H1 (cell line): ENCODE data around the gene CD244. TPM values are rescaled to one million over a fixed set of nuclear protein-coding genes. Genes with fewer than 3 reads are reported as not detected.

ENCODE experiments used
- CTCF ChIA-PET: fragments of 300-600 bp; sonication (Branson Sonifier 250); formaldehyde crosslinking; loops from one replicate; lab custom pipeline; 2021; ENCODE audit not compliant: partially characterized antibody; lab: Charles Lee
- POLR2A ChIA-PET: fragments of 300-600 bp; sonication (Branson Sonifier 250); formaldehyde crosslinking; loops from one replicate; lab custom pipeline; 2021; ENCODE audit warnings: inconsistent platforms; ENCODE audit not compliant: partially characterized antibody; lab: Charles Lee
- DNase-seq, 2 experiments: peaks; one replicate each; pipeline versions ENCODE4 v3.0.0 to v3.0.0-alpha.2; 2010 to 2022; ENCODE audit warnings: low spot score in 2 of 2, low read depth in 1 of 2, mixed read lengths in 1 of 2
- FAIRE-seq: peaks from 2 replicates; lab custom pipeline; 2011; peaks lifted over from hg19 to GRCh38; lab: Jason Lieb, UNC
- H2AFZ ChIP-seq: 2 replicates; pipeline ENCODE4 v1.8.1; 2012; ENCODE audit warnings: low read length, inconsistent platforms
- H2AK5ac ChIP-seq: 2 replicates; pipeline ENCODE4 v1.6.1; 2013; ENCODE audit warnings: low read depth, low read length
- H2BK120ac ChIP-seq: replicated peaks from 2 replicates; pipeline ENCODE3; 2013; ENCODE audit warnings: low read depth, low read length, inconsistent platforms
- H2BK12ac ChIP-seq: 2 replicates; pipeline ENCODE4 v1.6.1; 2013; ENCODE audit warnings: low read depth, low read length
- H2BK15ac ChIP-seq: 2 replicates; pipeline ENCODE4 v1.6.1; 2013; ENCODE audit warnings: low read length
- H2BK20ac ChIP-seq: 2 replicates; pipeline ENCODE4 v1.6.1; 2013; ENCODE audit warnings: low read length
- H2BK5ac ChIP-seq: 2 replicates; pipeline ENCODE4 v1.6.1; 2013; ENCODE audit warnings: low read depth, low read length
- H3K14ac ChIP-seq: 2 replicates; pipeline ENCODE4 v1.6.1; 2013; ENCODE audit warnings: inconsistent platforms; ENCODE audit not compliant: insufficient read length
- H3K18ac ChIP-seq: 2 replicates; pipeline ENCODE4 v1.6.1; 2013; ENCODE audit warnings: low read length; ENCODE audit errors: extremely low read depth
- H3K23ac ChIP-seq: 2 replicates; pipeline ENCODE4 v1.6.1; 2013; ENCODE audit warnings: inconsistent platforms; ENCODE audit not compliant: insufficient read length
- H3K23me2 ChIP-seq: 2 replicates; pipeline ENCODE4 v1.6.1; 2013; ENCODE audit warnings: low read depth, low read length
- H3K27ac ChIP-seq: 2 replicates; pipeline ENCODE4 v1.6.1; 2011; ENCODE audit warnings: low read depth, low read length, inconsistent platforms
- H3K27me3 ChIP-seq, 4 experiments: replicated peaks in 1 of 4; 1 replicate in 1 of 4; 2 replicates in 3 of 4; pipeline versions ENCODE4 v1.6.1 to v1.8.1; 2011 to 2013; ENCODE audit warnings: low read length in 3 of 4, mild to moderate bottlenecking in 3 of 4, inconsistent platforms in 2 of 4, mixed read lengths in 2 of 4, moderate library complexity in 1 of 4; ENCODE audit not compliant: control insufficient read depth in 3 of 4, insufficient read depth in 3 of 4; ENCODE audit errors: extremely low read depth in 1 of 4
- H3K36me3 ChIP-seq, 4 experiments: 2 replicates each; pipeline versions ENCODE4 v1.6.1 to v1.8.1; 2011 to 2013; ENCODE audit warnings: mild to moderate bottlenecking in 4 of 4, low read length in 3 of 4, moderate library complexity in 2 of 4, control low read depth in 1 of 4, inconsistent platforms in 1 of 4; ENCODE audit not compliant: insufficient read depth in 4 of 4, control insufficient read depth in 2 of 4
- H3K4ac ChIP-seq: replicated peaks from 2 replicates; pipeline ENCODE3; 2013; ENCODE audit warnings: low read length, low read depth, mixed read lengths, inconsistent platforms; ENCODE audit not compliant: insufficient read length
- H3K4me1 ChIP-seq, 4 experiments: replicated peaks in 1 of 4; 1 replicate in 1 of 4; 2 replicates in 3 of 4; pipeline versions ENCODE4 v1.6.1 to v1.8.1; 2011 to 2013; ENCODE audit warnings: low read length in 3 of 4, inconsistent platforms in 2 of 4, mixed read lengths in 1 of 4; ENCODE audit not compliant: insufficient read depth in 4 of 4, control insufficient read depth in 3 of 4
- H3K4me2 ChIP-seq, 2 experiments: 2 replicates each; pipeline versions ENCODE4 v1.6.1 to v1.8.1; 2011 to 2013; ENCODE audit warnings: low read depth in 2 of 2, low read length in 2 of 2, control low read depth in 1 of 2, inconsistent platforms in 1 of 2, mild to moderate bottlenecking in 1 of 2; ENCODE audit not compliant: insufficient read depth in 1 of 2
- H3K4me3 ChIP-seq, 4 experiments: fragments of 200-600, 300-600 bp in 1 of 4; sonication (generic), shearing (Covaris generic), sonication (Bioruptor Twin) in 1 of 4; 2 replicates each; pipeline versions ENCODE4 v1.5.1 to v1.8.1; 2011 to 2016; ENCODE audit warnings: low read length in 4 of 4, low read depth in 3 of 4, control low read depth in 2 of 4, inconsistent platforms in 2 of 4, mild to moderate bottlenecking in 2 of 4, mixed read lengths in 1 of 4, moderate library complexity in 1 of 4; ENCODE audit not compliant: insufficient read depth in 2 of 4; ENCODE audit errors: extremely low read depth in 1 of 4
- H3K56ac ChIP-seq: replicated peaks from 2 replicates; pipeline ENCODE3; 2013; ENCODE audit warnings: low read depth, mild to moderate bottlenecking, mixed read lengths, low read length, inconsistent platforms; ENCODE audit not compliant: insufficient read length
- H3K79me1 ChIP-seq: 2 replicates; pipeline ENCODE4 v1.6.1; 2013; ENCODE audit warnings: low read depth, low read length, control low read depth
- H3K79me2 ChIP-seq, 2 experiments: 2 replicates each; pipeline versions ENCODE4 v1.6.1 to v1.8.1; 2012 to 2013; ENCODE audit warnings: low read length in 2 of 2, mild to moderate bottlenecking in 2 of 2, inconsistent platforms in 1 of 2; ENCODE audit not compliant: insufficient read depth in 2 of 2, control insufficient read depth in 1 of 2
- H3K9ac ChIP-seq, 4 experiments: replicated peaks in 1 of 4; 1 replicate in 1 of 4; 2 replicates in 3 of 4; pipeline versions ENCODE4 v1.6.1 to v1.8.1; 2011 to 2013; ENCODE audit warnings: low read depth in 3 of 4, low read length in 3 of 4, control low read depth in 2 of 4, mild to moderate bottlenecking in 2 of 4, moderate library complexity in 2 of 4, inconsistent platforms in 1 of 4; ENCODE audit errors: extremely low read depth in 1 of 4
- H3K9me3 ChIP-seq, 2 experiments: 2 replicates each; pipeline versions ENCODE4 v1.6.1 to v1.8.1; 2012 to 2013; ENCODE audit warnings: mild to moderate bottlenecking in 2 of 2, moderate library complexity in 2 of 2, control low read depth in 1 of 2, inconsistent platforms in 1 of 2, low read depth in 1 of 2, low read length in 1 of 2, mixed read lengths in 1 of 2; ENCODE audit not compliant: insufficient read depth in 2 of 2
- H4K20me1 ChIP-seq, 2 experiments: replicated peaks in 1 of 2; 2 replicates each; pipeline versions ENCODE3 to v1.8.1; 2011 to 2013; ENCODE audit warnings: inconsistent platforms in 2 of 2, low read length in 2 of 2, mild to moderate bottlenecking in 1 of 2; ENCODE audit not compliant: insufficient read depth in 2 of 2, control insufficient read depth in 1 of 2
- H4K5ac ChIP-seq: 2 replicates; pipeline ENCODE4 v1.6.1; 2013; ENCODE audit warnings: low read length, low read depth, mixed read lengths, inconsistent platforms; ENCODE audit not compliant: insufficient read length
- H4K8ac ChIP-seq: 2 replicates; pipeline ENCODE4 v1.8.0; 2013; ENCODE audit warnings: mild to moderate bottlenecking, moderate library complexity, low read length, inconsistent platforms; ENCODE audit not compliant: insufficient read depth; ENCODE audit errors: extremely low read depth
- H4K91ac ChIP-seq: replicated peaks from 2 replicates; pipeline ENCODE3; 2013; ENCODE audit warnings: low read length, mixed read lengths, inconsistent platforms; ENCODE audit not compliant: insufficient read length
- NANOG ChIP-seq: IDR thresholded peaks from 2 replicates; pipeline ENCODE4 v1.6.1; 2011; ENCODE audit warnings: low read length, low read depth, mild to moderate bottlenecking, inconsistent platforms; ENCODE audit not compliant: insufficient read depth, poor library complexity, severe bottlenecking
- POU5F1 ChIP-seq: IDR thresholded peaks from 2 replicates; pipeline ENCODE4 v1.6.1; 2011; ENCODE audit warnings: low read depth, mild to moderate bottlenecking, low read length, moderate library complexity
- SIN3A ChIP-seq, 2 experiments: IDR thresholded peaks in 1 of 2; conservative IDR thresholded peaks in 1 of 2; 2 replicates each; pipeline ENCODE4 v1.6.1; 2011 to 2012; ENCODE audit warnings: low read length in 2 of 2, improper control_type of control experiment in 1 of 2, low read depth in 1 of 2, mild to moderate bottlenecking in 1 of 2
- TAF1 ChIP-seq: IDR thresholded peaks from 2 replicates; pipeline ENCODE4 v1.6.1; 2011; ENCODE audit warnings: mild to moderate bottlenecking, low read depth, low read length
- WGBS, 2 experiments: shearing (Covaris generic) in 1 of 2; methylation state at CpG; one replicate each; pipeline versions ENCODE4 v1.1.6 to v1.1.7; 2013 to 2015; ENCODE audit warnings: low lambda C conversion rate in 2 of 2, mixed read lengths in 2 of 2, inconsistent platforms in 1 of 2, low coverage in 1 of 2, missing lambda C conversion rate in 1 of 2; ENCODE audit not compliant: insufficient replicate concordance in 2 of 2, insufficient coverage in 1 of 2, insufficient read length in 1 of 2; ENCODE audit errors: extremely low coverage in 1 of 2, missing lambda C conversion rate in 1 of 2; 5-methylcytosine and 5-hydroxymethylcytosine counted together
- polyA plus RNA-seq, 7 experiments: library from polyadenylated mRNA; depleted of rRNA in 3 of 7; stranded (reverse) in 5 of 7; unstranded in 2 of 7; fragments of >200 nt in 5 of 7; fragments of 200-250 nt in 2 of 7; gene quantifications; 1 replicate in 5 of 7; 2 replicates in 1 of 7; 4 replicates in 1 of 7; pipeline versions ENCODE4 v1.2.1 to v1.2.3, GENCODE V29; 2011 to 2013; ENCODE audit warnings: missing spikeins in 2 of 7, mixed read lengths in 2 of 7
- total RNA-seq: library from RNA; stranded (reverse); fragmentation: NEBNext Ultra II Directional; extraction: Animal tissue kit (Norgen Biotek cat#: 25700); gene quantifications from 2 replicates; pipeline ENCODE4 v1.2.1, GENCODE V29; 2021

CD244 gene
- total and polyA plus RNA-seq, 2 of the 8 experiments (the other 6 are each of a cell fraction or from before 2014, with no cell fraction given) = not detected

DNA sequence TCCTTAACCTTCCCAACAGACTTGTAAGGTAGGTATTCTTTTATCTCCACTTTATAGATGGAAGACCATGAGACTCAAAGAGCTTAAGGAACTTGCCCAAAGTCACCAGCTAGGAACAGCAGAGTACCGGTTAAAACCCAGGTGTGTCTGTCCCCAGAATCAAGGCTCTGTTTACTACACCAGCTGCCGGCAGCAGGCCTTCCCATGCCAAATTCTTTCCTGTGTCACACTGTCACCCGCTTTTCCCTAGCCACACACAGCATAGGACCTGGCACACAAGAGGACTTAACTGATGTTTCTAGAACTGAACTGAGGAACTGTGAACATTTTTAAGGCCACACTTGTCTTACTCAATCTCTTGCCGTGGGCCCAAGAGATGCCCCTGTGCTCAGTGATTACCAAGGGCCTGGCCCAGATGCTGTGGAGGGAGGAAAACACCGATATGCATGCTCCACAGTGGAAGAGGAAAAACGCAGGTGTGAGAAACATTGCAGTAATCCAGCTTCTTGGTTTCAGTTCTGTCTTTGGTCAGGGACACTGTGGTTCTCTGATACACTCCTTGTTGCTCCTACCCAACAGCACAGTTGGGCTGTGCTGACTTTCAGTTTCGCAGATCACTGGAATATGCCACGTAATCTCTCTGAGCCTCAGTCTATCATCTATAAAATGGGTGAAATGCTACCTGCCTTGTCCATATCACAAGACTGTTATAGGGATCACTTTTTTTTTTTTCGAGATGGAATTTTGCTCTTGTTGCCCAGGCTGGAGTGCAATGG lies 80.6 kb downstream of the CD244 start:
- H3K4ac ChIP-seq = no peak overlapping the region
- no peaks in the 10 kb centered on the region for H3K36me3 ChIP-seq
- WGBS, 2 experiments = 89% methylated on average over 9 of the region's 9 CpGs; no CpG with 5 or more reads in 1 of the 2 experiments
- no peak overlapping the region for H3K4me3 ChIP-seq
- FAIRE-seq (no peak), DNase-seq (no peak)
- no peak overlapping the region for H3K9ac ChIP-seq
- no peak overlapping the region for H4K5ac ChIP-seq
- POLR2A ChIA-PET = interaction anchor here (1.1 to 1.2 kb wide), 2 partner anchors 7 to 16 kb away, joined by 4 to 5 read pairs; no protein-coding TSS in a partner anchor
- no peak overlapping the region for H4K8ac ChIP-seq
- H3K14ac ChIP-seq = no peak overlapping the region
- H3K27me3 ChIP-seq = no peaks in the 10 kb centered on the region
- no peak overlapping the region for H2BK12ac ChIP-seq
- H4K20me1 ChIP-seq = no peaks in the 10 kb centered on the region
- no peaks in the 10 kb centered on the region for H3K79me2 ChIP-seq
- H3K23ac ChIP-seq = no peak overlapping the region
- no peak overlapping the region for H4K91ac ChIP-seq
- H2AK5ac ChIP-seq = 0 out of 2 replicates have a peak overlapping the region, but pooled peaks have one; percentile 33
- no peak overlapping the region for H3K56ac ChIP-seq
- no peak overlapping the region for H2BK5ac ChIP-seq
- H3K4me1 ChIP-seq = no peaks in the 10 kb centered on the region
- H3K79me1 ChIP-seq = no peaks in the 10 kb centered on the region
- peaks cover 3% of the 10 kb centered on the region in 2 experiments; a peak in 3 of 4 replicates for H3K9me3 ChIP-seq
- no peak overlapping the region for H3K18ac ChIP-seq
- H2AFZ ChIP-seq = no peak overlapping the region
- no peak overlapping the region for H3K4me2 ChIP-seq
- no peak overlapping the region for H3K27ac ChIP-seq
- no peak overlapping the region for H2BK120ac ChIP-seq
- no peak overlapping the region for H2BK15ac ChIP-seq
- CTCF ChIA-PET = interaction anchor here (0.6 to 8.2 kb wide), 25 partner anchors 8 to 335 kb away, joined by 3 to 141 read pairs (median 12); partner anchors contain the start of genes ITLN2, LY9, NIT1 and PFDN2
- no peaks in the 10 kb centered on the region for H3K23me2 ChIP-seq
- H2BK20ac ChIP-seq = no peak overlapping the region
- TF ChIP-seq SIN3A (conservative IDR thresholded peaks at IDR 0.05 in 1 of 2, IDR thresholded peaks at IDR 0.05 in 1 of 2; ENCODE audit: low read depth in 1 of 2, low read length in 2 of 2) (no peak), TAF1 (no peak), NANOG (no peak), POU5F1 (no peak)
